Activated naive CD8-positive, alpha-beta T cell treated with anti-CD3 and anti-CD28 coated beads, Interleukin-2, amount 50 U/mL, for 24 hours (primary cell): ENCODE results near the gene FNIP1.
A peak's percentile ranks its signal among the peaks of the same experiment; 100 is the strongest.
"Not testable (repeated sequence)": the region's sequence is repeated elsewhere in the genome, so short reads cannot be mapped to it uniquely, and the experiment has no call there.

Experiments
- ATAC-seq: fragments of 150-1000 bp; cut with Tn5 transposase; one replicate; pipeline ENCODE4 v1.10.0; 2021
- DNase-seq: peaks from one replicate; pipeline ENCODE4 v3.0.0; 2021
- H3K27ac Mint-ChIP-seq: one replicate; pipeline ENCODE4 v1.8.0; 2021; ENCODE audit warnings: mild to moderate bottlenecking, mixed read lengths
- H3K27me3 Mint-ChIP-seq: one replicate; pipeline ENCODE4 v1.8.0; 2021; ENCODE audit warnings: mixed read lengths
- H3K36me3 Mint-ChIP-seq: one replicate; pipeline ENCODE4 v1.8.0; 2021; ENCODE audit warnings: low read depth, mixed read lengths
- H3K4me1 Mint-ChIP-seq: one replicate; pipeline ENCODE4 v1.8.0; 2021; ENCODE audit warnings: mixed read lengths
- H3K4me3 Mint-ChIP-seq: one replicate; pipeline ENCODE4 v1.8.0; 2021; ENCODE audit warnings: mild to moderate bottlenecking, moderate library complexity, mixed read lengths
- H3K9me3 Mint-ChIP-seq: one replicate; pipeline ENCODE4 v1.8.0; 2021; ENCODE audit warnings: mixed read lengths

The FNIP1 gene

DNA sequence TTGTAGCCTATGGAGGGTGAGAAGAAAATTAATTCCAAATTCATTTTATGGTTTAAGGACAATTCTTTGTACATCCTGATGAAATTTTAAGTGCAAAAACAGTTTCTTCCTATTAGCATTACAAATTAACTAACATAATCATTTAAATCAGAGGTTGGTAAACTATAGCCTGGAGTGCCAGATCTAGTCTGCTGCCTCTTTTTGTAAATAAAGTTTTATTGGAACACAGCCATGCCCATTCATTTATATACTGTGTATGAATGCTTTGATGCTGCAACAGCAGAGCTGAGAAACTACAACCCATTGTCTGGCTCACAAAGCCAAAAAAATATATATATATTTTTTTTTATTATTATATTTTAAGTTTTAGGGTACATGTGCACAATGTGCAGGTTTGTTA lies 80.2 kb downstream of the FNIP1 start:
- DNase-seq (no peak), ATAC-seq (no peak)
- Mint-ChIP-seq H3K27ac (no peak overlapping the region), H3K36me3 (peaks cover 41% of the 10 kb centered on the region), H3K9me3 (no peaks in the 10 kb centered on the region), H3K27me3 (no peaks in the 10 kb centered on the region), H3K4me3 (no peak overlapping the region), H3K4me1 (no peaks in the 10 kb centered on the region)

DNA sequence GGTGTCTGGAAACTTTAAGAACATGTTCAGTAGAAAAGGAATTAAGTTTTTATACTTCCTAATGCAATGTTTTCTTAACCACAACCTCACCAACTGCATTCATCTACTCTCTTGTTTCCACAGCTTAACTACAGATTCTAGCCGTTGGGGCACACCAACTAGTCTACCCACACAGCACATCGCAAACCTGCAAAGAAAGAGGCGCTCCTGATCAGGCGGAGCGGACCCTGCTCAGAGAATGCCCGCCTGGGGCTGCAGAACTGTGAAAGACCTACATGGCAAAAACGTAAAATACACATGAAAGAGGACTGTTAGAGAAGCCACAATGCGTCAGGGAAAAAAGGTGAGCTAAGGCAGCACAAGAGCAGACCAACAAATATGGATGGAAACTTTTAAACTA lies 86.4 kb downstream of the FNIP1 start:
- Mint-ChIP-seq H3K36me3 (peaks cover 38% of the 10 kb centered on the region), H3K27ac (peak overlapping the region; percentile 25), H3K27me3 (no peaks in the 10 kb centered on the region), H3K4me1 (peaks cover 7% of the 10 kb centered on the region), H3K9me3 (no peaks in the 10 kb centered on the region), H3K4me3 (no peak overlapping the region)
- DNase-seq (no peak), ATAC-seq (no peak)

DNA sequence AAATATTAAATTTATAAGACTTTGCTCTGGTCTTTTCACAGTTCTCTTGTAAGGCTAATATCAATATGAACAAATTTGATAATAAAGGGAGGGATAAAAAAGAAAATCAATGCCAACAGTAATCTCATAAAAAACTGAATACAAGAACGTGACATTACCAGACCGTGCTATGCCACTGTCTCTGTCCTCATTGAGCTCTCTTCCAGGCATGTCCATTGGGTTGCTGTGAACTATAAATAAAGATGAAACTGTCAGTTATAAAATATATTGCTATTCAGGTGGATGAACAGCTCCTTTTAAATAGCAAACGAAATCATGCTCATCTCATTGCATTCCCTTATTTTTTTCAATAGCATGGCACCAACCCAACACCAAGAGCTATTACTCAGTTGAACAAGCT lies 87.8 kb downstream of the FNIP1 start:
- DNase-seq = no peak
- Mint-ChIP-seq H3K4me3 (no peak overlapping the region), H3K9me3 (no peaks in the 10 kb centered on the region), H3K27ac (no peak overlapping the region), H3K27me3 (no peaks in the 10 kb centered on the region), H3K36me3 (peaks cover 37% of the 10 kb centered on the region), H3K4me1 (peaks cover 7% of the 10 kb centered on the region)
- no peak for ATAC-seq

DNA sequence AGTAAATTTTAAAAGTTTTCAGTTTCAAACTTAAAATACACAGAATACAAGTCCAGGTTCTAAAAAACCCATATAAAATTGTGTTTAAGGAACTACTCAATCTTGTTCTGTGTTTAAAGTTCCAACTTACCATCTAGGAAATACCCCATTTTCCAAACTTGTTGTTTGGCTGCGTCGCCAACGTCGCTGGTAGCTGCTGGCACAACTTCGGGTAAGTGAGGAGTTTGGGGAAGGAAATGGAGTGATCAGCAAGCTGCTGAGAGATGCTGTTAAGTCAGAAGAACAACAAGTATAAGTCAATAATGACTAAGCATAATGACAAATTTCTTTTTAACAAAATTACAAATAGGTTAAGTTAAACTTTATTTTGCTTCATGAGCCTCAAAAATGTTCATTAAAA lies 90.5 kb downstream of the FNIP1 start:
- no peak for DNase-seq
- no peaks in the 10 kb centered on the region for H3K9me3 Mint-ChIP-seq
- ATAC-seq = no peak
- peaks cover 54% of the 10 kb centered on the region for H3K36me3 Mint-ChIP-seq
- H3K27me3 Mint-ChIP-seq = no peaks in the 10 kb centered on the region
- no peak overlapping the region for H3K27ac Mint-ChIP-seq
- peaks cover 7% of the 10 kb centered on the region for H3K4me1 Mint-ChIP-seq
- no peak overlapping the region for H3K4me3 Mint-ChIP-seq

DNA sequence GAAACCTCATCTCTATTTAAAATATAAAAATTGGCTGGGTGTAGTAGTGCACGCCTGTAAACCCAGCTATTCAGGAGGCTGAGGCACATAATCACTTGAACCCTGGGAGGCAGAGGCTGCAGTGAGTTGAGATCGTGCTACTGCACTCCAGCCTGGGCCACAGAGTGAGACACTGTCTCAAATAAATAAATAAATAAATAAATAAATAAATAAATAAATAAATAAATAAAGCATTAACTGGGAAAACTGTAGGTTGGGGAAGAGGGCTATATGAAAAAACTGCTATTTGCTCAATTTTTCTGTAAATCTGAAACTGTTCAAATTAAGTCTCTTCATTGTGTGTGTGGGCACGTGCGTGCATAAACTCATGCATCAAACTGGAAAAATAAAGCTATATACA lies 101.9 kb downstream of the FNIP1 start:
- ATAC-seq = no peak
- H3K4me3 Mint-ChIP-seq = no peak overlapping the region
- no peaks in the 10 kb centered on the region for H3K4me1 Mint-ChIP-seq
- H3K9me3 Mint-ChIP-seq = peaks cover 12% of the 10 kb centered on the region
- no peaks in the 10 kb centered on the region for H3K27me3 Mint-ChIP-seq
- H3K27ac Mint-ChIP-seq = no peak overlapping the region
- peaks cover 47% of the 10 kb centered on the region for H3K36me3 Mint-ChIP-seq
- no peak for DNase-seq

DNA sequence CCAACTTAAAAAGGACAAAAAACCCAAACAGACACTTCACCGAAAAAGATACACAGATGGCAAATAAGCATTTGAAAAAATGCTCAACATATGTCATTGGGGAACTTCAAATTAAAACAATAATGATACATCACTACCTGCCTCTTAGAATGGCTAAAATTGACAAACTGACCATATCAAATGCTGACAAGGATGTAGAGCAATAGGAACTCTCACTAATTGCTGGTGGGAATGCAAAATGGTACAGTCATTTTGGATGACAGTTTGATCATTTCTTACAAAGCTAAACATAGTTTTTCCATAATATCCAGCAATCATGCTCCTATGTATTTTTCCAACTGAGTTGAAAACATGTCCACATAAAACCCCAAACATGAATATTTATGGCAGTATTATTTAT lies 102.9 kb downstream of the FNIP1 start:
- Mint-ChIP-seq H3K27ac (no peak overlapping the region), H3K27me3 (no peaks in the 10 kb centered on the region), H3K9me3 (peaks cover 12% of the 10 kb centered on the region), H3K36me3 (peaks cover 52% of the 10 kb centered on the region), H3K4me3 (no peak overlapping the region), H3K4me1 (no peaks in the 10 kb centered on the region)
- ATAC-seq = no peak
- no peak for DNase-seq

DNA sequence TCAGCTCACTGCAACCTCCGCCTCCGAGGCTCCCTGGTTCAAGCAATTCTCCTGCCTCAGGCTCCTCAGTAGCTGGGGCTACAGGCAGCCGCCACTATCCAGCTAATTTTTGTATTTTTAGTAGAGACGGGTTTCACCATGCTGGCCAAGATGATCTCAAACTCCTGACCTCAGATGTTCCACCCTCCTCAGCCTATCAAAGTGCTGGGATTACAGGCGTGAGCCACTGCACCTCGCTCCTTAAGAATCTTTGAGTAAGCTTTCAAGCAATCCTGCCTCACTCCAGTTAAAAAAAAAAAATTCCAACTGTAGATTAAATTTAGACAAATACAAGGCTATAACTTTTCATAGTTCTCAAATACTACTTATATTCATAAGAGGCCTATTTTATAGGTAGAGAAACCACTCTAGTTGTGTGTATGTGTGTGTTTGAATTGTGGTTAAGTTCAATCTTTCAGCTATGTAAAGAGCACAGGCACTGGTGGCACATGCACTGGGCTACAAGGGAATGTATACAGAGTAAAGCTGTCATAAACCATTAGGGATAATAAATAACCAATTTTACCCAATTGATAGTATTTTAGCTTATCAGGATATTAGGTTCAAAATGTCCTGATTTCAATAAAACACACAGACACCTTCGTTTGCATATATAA lies 111.2 kb downstream of the FNIP1 start:
- Mint-ChIP-seq H3K36me3 (peaks cover 29% of the 10 kb centered on the region), H3K27ac (no peak overlapping the region), H3K4me1 (no peaks in the 10 kb centered on the region), H3K27me3 (no peaks in the 10 kb centered on the region), H3K4me3 (no peak overlapping the region), H3K9me3 (peaks cover 4% of the 10 kb centered on the region)
- no peak for ATAC-seq
- DNase-seq = no peak

DNA sequence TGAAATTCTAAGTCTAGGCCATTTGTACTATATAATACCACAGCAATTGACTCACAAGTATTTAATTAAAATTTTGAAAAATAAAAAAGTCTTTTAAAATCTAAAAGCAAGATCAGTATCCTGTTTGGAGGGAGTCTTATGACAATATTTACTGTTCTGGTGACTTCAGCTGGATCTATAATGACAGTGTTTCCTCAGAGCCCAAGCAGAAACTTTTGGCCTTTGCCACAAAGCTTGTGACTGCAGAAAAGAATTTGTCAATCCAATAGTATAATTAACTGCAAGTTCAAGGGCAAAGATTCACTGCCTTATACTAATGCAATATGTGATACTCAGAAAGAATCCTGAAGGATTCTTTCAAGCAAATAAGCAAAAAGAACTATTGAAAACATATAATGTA lies 112.2 kb downstream of the FNIP1 start:
- Mint-ChIP-seq H3K36me3 (peaks cover 23% of the 10 kb centered on the region), H3K4me3 (no peak overlapping the region), H3K27me3 (no peaks in the 10 kb centered on the region), H3K4me1 (no peaks in the 10 kb centered on the region), H3K9me3 (no peaks in the 10 kb centered on the region), H3K27ac (no peak overlapping the region)
- ATAC-seq (no peak), DNase-seq (no peak)

DNA sequence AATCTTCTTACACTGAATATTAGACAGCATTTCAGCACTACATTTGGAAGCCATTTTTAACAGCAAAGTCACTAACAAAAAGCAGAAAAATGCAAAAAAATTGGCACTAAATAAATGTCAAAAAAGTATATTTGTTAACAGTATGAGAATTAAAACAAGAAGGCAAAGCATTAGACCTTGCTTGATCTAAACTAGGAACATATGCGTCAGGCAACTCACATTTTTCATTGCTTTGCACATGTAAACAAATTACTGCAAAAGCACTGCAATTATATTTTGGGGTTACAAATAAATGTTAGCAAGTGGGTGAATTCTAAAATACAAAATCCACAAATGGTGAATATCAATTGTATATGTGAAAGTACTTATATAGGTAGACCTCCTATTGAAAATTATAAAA lies 112.8 kb downstream of the FNIP1 start:
- Mint-ChIP-seq H3K27ac (no peak overlapping the region), H3K9me3 (no peaks in the 10 kb centered on the region), H3K36me3 (peaks cover 18% of the 10 kb centered on the region), H3K4me3 (no peak overlapping the region), H3K4me1 (no peaks in the 10 kb centered on the region), H3K27me3 (no peaks in the 10 kb centered on the region)
- no peak for DNase-seq
- ATAC-seq = no peak

DNA sequence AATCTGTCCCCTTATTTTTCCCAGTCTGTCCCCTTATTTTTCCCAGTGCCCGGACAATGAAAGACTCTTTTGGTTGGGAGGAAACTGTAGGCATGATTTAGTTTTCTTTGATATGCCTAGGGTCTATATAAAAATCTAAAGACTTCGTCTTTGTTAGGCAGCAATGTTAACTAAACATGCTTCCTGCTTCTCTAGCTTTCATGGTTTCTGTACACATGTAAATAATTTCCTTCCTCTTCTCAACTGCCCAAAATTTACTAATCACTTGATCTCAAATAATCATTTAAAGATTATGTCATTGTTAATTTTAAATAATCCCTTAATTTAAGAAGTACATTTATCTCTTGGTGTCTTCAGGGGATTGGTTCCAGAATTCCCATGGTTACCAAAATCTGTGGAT lies 114.0 kb downstream of the FNIP1 start:
- H3K27ac Mint-ChIP-seq = no peak overlapping the region
- H3K9me3 Mint-ChIP-seq = no peaks in the 10 kb centered on the region
- H3K4me3 Mint-ChIP-seq = no peak overlapping the region
- H3K36me3 Mint-ChIP-seq = peaks cover 19% of the 10 kb centered on the region
- no peaks in the 10 kb centered on the region for H3K27me3 Mint-ChIP-seq
- no peaks in the 10 kb centered on the region for H3K4me1 Mint-ChIP-seq
- ATAC-seq (no peak), DNase-seq (no peak)

DNA sequence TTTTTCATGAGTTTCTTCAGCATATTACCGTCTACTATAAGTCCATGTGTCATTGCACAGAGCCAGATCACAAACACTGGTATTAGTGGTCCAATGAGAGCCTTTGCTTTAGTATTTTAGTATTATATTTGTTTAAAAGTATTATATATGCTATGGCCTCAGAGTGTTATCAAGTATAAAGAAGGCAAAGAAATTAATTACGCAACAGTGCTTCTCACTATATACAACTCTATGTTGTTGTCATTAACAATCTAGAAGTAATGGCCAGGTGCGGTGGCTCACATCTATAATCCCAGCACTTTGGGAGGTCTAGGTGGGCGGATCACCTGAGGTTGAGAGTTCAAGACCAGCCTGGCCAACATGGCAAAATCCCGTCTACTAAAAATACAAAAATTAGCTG lies 114.6 kb downstream of the FNIP1 start:
- ATAC-seq = no peak
- Mint-ChIP-seq H3K4me3 (no peak overlapping the region), H3K4me1 (peaks cover 1% of the 10 kb centered on the region), H3K27ac (no peak overlapping the region), H3K27me3 (no peaks in the 10 kb centered on the region), H3K9me3 (no peaks in the 10 kb centered on the region), H3K36me3 (peaks cover 19% of the 10 kb centered on the region)
- DNase-seq = no peak

DNA sequence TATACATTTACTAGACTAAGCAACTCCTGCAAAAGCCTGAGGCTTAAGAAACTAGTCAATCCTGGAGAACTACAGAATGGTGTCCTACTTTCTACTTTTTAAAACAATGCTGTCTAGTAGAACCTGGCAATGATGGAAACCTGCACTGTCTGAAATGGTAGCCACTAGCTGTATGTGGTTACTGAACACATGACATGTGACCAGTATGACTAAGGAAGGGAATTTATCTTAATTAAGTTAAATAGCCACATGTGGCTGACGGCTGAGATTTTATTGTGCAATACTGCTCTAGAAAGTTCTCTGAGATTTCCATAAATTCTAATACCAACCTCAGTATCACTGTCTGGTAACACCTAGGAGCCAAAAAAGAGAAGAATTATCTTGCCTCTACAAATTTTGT lies 116.9 kb downstream of the FNIP1 start:
- Mint-ChIP-seq H3K27ac (no peak overlapping the region), H3K4me1 (peaks cover 3% of the 10 kb centered on the region), H3K36me3 (peaks cover 29% of the 10 kb centered on the region), H3K9me3 (no peaks in the 10 kb centered on the region), H3K27me3 (no peaks in the 10 kb centered on the region), H3K4me3 (no peak overlapping the region)
- ATAC-seq = no peak
- DNase-seq = no peak

DNA sequence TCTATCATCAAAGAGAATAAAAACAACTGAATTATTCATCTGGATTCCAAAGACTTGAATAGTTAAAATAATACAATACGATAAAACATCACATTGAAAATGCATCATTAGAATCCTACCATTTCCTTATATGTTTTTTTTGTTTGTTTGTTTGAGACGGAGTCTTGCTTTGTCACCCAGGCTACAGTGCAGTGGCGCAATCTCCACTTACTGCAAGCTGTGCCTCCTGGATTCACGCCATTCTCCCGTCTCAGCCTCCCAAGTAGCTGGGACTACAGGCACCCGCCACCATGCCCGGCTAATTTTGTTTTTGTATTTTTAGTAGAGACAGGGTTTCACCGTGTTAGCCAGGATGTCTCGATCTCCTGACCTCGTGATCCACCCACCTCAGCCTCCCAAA lies 118.5 kb downstream of the FNIP1 start:
- peaks cover 34% of the 10 kb centered on the region for H3K36me3 Mint-ChIP-seq

DNA sequence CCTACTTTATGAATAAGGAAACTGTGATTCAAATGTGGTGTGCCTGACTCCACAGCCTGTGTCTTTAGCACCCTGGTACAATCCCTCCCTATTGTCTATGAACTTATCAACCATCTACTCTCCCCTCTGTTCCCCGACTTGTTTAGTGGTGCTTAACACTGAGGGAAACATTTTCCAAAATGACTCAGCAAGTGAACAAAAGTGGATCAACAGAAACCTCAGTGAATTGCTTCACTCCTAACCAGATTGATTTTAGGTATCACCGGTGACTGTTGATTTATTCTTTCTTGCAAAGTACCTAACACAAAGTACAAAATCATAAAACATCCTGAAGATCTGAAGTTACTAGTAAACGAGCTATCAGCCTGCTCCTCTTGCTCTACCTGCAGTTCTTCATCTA lies 119.7 kb downstream of the FNIP1 start:
- H3K36me3 Mint-ChIP-seq = peaks cover 35% of the 10 kb centered on the region
- no peak overlapping the region for H3K4me3 Mint-ChIP-seq
- H3K9me3 Mint-ChIP-seq = no peaks in the 10 kb centered on the region
- DNase-seq = no peak
- no peaks in the 10 kb centered on the region for H3K27me3 Mint-ChIP-seq
- H3K27ac Mint-ChIP-seq = no peak overlapping the region
- H3K4me1 Mint-ChIP-seq = peaks cover 16% of the 10 kb centered on the region
- no peak for ATAC-seq

More for the DNA sequence above, 118.5 kb downstream of the FNIP1 start:
- H3K9me3 Mint-ChIP-seq, H3K27ac Mint-ChIP-seq, H3K4me3 Mint-ChIP-seq, DNase-seq, ATAC-seq, H3K27me3 Mint-ChIP-seq, H3K4me1 Mint-ChIP-seq: not testable (repeated sequence)

DNA sequence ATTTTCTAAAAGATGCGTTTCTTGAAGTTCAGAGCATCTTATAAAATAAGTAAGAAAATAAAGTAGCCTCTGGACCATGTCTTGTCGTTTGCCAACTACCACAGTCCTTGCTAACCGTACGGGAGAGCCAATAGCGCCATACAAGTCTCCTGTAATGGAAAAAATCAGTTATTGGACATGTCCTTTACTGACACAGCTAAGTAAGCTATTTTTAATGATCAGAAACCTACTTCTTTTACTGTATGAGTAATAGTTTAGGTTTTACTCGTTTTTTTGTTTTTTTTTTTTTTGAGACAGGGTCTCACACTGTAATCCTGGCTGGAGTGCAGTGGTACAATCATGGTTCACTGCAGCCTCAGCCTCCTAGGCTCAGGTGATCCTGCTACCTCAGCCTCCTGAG lies 124.0 kb downstream of the FNIP1 start:
- H3K9me3 Mint-ChIP-seq = no peaks in the 10 kb centered on the region
- H3K4me3 Mint-ChIP-seq = no peak overlapping the region
- ATAC-seq (no peak), DNase-seq (no peak)
- H3K4me1 Mint-ChIP-seq = peaks cover 29% of the 10 kb centered on the region
- no peaks in the 10 kb centered on the region for H3K27me3 Mint-ChIP-seq
- H3K27ac Mint-ChIP-seq = peak overlapping the region; percentile 29
- peaks cover 57% of the 10 kb centered on the region for H3K36me3 Mint-ChIP-seq
